ENCODE measurements around the gene GABPB1. TPM values are rescaled to one million over a fixed set of nuclear protein-coding genes. Genes with fewer than 3 reads are reported as not detected.

Gene GABPB1
- polyA plus RNA-seq, 1 of the 3 experiments (the other 2 are of a cell fraction) = 12.8 TPM

DNA sequence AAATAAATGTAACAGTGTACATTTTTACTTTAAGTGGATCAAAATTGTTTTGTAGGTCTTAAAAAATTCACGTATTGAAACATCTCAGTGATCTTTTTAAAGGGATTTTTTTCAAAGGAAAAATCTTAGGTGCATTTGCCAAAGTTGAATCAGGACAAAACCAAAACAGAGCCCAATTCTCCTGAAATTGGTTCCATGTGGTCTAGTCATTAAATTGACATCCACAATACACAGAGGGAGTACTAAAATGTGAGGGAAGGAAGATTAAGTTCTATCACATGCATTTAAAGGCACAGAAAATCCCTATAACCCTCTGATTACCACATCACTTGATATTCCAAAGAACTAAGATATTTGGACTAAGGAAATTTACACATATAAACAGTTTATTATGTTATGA is 50.2 kb downstream of the GABPB1 start:
- WGBS (ENCODE audit: low lambda C conversion rate) = 89% methylated on average over 1 of the region's 1 CpG
- Histone ChIP-seq H3K27ac (ENCODE audit: low read depth in 2 of 2, low read length in 1 of 2) (no peak overlapping the region), H2AFZ (ENCODE audit: low read depth) (no peak overlapping the region), H3K9ac (no peak overlapping the region), H3K79me2 (ENCODE audit: insufficient read depth) (peaks cover 5% of the 10 kb centered on the region; the same call in 1 of the 2 replicates), H3K9me2 (no peaks in the 10 kb centered on the region; the same call in 1 of the 2 replicates), H3K4me3 (ENCODE audit: low read depth in 2 of 2, low read length in 1 of 2) (no peak overlapping the region), H3K36me3 (replicated peaks in 1 of 2; ENCODE audit: control insufficient read depth in 1 of 2, insufficient read depth in 2 of 2, low read length in 1 of 2) (peaks cover 8 to 25% of the 10 kb centered on the region in 2 experiments), H4K20me1 (ENCODE audit: insufficient read depth) (no peaks in the 10 kb centered on the region), H3K9me3 (no peaks in the 10 kb centered on the region), H3K4me2 (no peak overlapping the region), H3F3A (replicated peaks; ENCODE audit: insufficient read depth) (no peaks in the 10 kb centered on the region), H3K27me3 (ENCODE audit: insufficient read depth) (no peaks in the 10 kb centered on the region), H3K4me1 (ENCODE audit: control insufficient read depth in 1 of 2, insufficient read depth in 2 of 2, low read depth in 1 of 2, low read length in 1 of 2) (no peaks in the 10 kb centered on the region)
- TF ChIP-seq SMC3 (IDR thresholded peaks at IDR 0.05; ENCODE audit: low read depth, low read length) = no peak
- no peak for TF ChIP-seq FOSL2 (IDR thresholded peaks at IDR 0.05; ENCODE audit: borderline replicate concordance, low read depth)
- TF ChIP-seq JUND (IDR thresholded peaks at IDR 0.05) = no peak
- TF ChIP-seq ELF1 (IDR thresholded peaks at IDR 0.05) = no peak
- no peak for TF ChIP-seq NFIC (IDR thresholded peaks at IDR 0.05; ENCODE audit: borderline replicate concordance)
- TF ChIP-seq, protein P1, sequence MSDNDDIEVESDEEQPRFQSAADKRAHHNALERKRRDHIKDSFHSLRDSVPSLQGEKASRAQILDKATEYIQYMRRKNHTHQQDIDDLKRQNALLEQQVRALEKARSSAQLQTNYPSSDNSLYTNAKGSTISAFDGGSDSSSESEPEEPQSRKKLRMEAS (IDR thresholded peaks at IDR 0.05; ENCODE audit: low read depth) = no peak
- TF ChIP-seq YY1 (IDR thresholded peaks at IDR 0.05; ENCODE audit: low read depth) = no peak
- no peak for TF ChIP-seq SIN3A (IDR thresholded peaks at IDR 0.05; ENCODE audit: borderline replicate concordance, low read depth, low read length)
- POLR2A ChIA-PET = no interaction called here
- CTCF ChIA-PET = no interaction called here
- DNase-seq = no peak

DNA sequence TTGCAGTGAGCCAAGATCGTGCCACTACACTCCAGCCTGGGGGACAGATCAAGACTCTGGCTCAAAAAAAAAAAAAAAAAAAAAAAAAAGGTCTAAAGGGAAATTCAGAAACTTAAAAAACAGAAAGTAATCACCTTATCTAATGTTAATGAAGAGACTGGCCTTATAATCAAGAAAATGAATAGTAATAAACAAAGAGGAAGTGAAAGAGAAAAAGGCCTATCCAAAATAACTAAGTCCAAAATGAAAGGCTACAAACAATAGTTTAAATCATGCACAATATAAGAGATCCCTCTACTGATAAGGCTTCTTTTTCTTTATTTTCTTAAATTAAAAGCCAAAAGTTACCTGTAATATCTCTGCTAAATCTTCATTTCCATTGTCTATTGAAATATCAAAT is 52.4 kb downstream of the GABPB1 start:
- no peak for DNase-seq
- no peak overlapping the region for H3K27ac ChIP-seq (ENCODE audit: low read depth in 2 of 2, low read length in 1 of 2)
- no peak overlapping the region for H3K4me2 ChIP-seq
- H4K20me1 ChIP-seq (ENCODE audit: insufficient read depth) = no peaks in the 10 kb centered on the region
- no peak overlapping the region for H3K4me3 ChIP-seq (ENCODE audit: low read depth in 2 of 2, low read length in 1 of 2)
- POLR2A ChIA-PET = no interaction called here
- no peak overlapping the region for H2AFZ ChIP-seq (ENCODE audit: low read depth)
- H3K9me2 ChIP-seq = no peaks in the 10 kb centered on the region
- H3K79me2 ChIP-seq (ENCODE audit: insufficient read depth) = no peaks in the 10 kb centered on the region
- 88% methylated on average over 1 of the region's 1 CpG for WGBS (ENCODE audit: low lambda C conversion rate)
- CTCF ChIA-PET = interaction anchor here (0.9 kb wide), 1 partner anchor 14 kb away, joined by 3 read pairs; no protein-coding TSS in a partner anchor
- no peaks in the 10 kb centered on the region for H3K27me3 ChIP-seq (ENCODE audit: insufficient read depth)
- H3F3A ChIP-seq (replicated peaks; ENCODE audit: insufficient read depth) = no peaks in the 10 kb centered on the region
- no peak overlapping the region for H3K9ac ChIP-seq
- H3K36me3 ChIP-seq (replicated peaks in 1 of 2; ENCODE audit: control insufficient read depth in 1 of 2, insufficient read depth in 2 of 2, low read length in 1 of 2) = peaks cover 5 to 28% of the 10 kb centered on the region in 2 experiments
- no peaks in the 10 kb centered on the region for H3K4me1 ChIP-seq (ENCODE audit: control insufficient read depth in 1 of 2, insufficient read depth in 2 of 2, low read depth in 1 of 2, low read length in 1 of 2)
- no peaks in the 10 kb centered on the region for H3K9me3 ChIP-seq
- no peak for TF ChIP-seq TEAD4 (IDR thresholded peaks at IDR 0.05; ENCODE audit: borderline replicate concordance, insufficient read depth)
- TF ChIP-seq, protein P2, sequence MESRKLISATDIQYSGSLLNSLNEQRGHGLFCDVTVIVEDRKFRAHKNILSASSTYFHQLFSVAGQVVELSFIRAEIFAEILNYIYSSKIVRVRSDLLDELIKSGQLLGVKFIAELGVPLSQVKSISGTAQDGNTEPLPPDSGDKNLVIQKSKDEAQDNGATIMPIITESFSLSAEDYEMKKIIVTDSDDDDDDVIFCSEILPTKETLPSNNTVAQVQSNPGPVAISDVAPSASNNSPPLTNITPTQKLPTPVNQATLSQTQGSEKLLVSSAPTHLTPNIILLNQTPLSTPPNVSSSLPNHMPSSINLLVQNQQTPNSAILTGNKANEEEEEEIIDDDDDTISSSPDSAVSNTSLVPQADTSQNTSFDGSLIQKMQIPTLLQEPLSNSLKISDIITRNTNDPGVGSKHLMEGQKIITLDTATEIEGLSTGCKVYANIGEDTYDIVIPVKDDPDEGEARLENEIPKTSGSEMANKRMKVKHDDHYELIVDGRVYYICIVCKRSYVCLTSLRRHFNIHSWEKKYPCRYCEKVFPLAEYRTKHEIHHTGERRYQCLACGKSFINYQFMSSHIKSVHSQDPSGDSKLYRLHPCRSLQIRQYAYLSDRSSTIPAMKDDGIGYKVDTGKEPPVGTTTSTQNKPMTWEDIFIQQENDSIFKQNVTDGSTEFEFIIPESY (IDR thresholded peaks at IDR 0.05; ENCODE audit: borderline replicate concordance, low read depth) = no peak
- TF ChIP-seq, protein P3, sequence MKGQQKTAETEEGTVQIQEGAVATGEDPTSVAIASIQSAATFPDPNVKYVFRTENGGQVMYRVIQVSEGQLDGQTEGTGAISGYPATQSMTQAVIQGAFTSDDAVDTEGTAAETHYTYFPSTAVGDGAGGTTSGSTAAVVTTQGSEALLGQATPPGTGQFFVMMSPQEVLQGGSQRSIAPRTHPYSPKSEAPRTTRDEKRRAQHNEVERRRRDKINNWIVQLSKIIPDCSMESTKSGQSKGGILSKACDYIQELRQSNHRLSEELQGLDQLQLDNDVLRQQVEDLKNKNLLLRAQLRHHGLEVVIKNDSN (IDR thresholded peaks at IDR 0.05; ENCODE audit: borderline replicate concordance, low read depth) = no peak
- no peak for TF ChIP-seq EP300 (IDR thresholded peaks at IDR 0.05; ENCODE audit: borderline replicate concordance in 1 of 2, low read depth in 1 of 2, low read length in 1 of 2)
- TF ChIP-seq, protein P4, sequence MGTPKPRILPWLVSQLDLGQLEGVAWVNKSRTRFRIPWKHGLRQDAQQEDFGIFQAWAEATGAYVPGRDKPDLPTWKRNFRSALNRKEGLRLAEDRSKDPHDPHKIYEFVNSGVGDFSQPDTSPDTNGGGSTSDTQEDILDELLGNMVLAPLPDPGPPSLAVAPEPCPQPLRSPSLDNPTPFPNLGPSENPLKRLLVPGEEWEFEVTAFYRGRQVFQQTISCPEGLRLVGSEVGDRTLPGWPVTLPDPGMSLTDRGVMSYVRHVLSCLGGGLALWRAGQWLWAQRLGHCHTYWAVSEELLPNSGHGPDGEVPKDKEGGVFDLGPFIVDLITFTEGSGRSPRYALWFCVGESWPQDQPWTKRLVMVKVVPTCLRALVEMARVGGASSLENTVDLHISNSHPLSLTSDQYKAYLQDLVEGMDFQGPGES (IDR thresholded peaks at IDR 0.05; ENCODE audit: low read depth, low read length) = no peak
- TF ChIP-seq TAF1 (IDR thresholded peaks at IDR 0.05; ENCODE audit: borderline replicate concordance, low read depth, low read length) = no peak
- TF ChIP-seq, protein P5, sequence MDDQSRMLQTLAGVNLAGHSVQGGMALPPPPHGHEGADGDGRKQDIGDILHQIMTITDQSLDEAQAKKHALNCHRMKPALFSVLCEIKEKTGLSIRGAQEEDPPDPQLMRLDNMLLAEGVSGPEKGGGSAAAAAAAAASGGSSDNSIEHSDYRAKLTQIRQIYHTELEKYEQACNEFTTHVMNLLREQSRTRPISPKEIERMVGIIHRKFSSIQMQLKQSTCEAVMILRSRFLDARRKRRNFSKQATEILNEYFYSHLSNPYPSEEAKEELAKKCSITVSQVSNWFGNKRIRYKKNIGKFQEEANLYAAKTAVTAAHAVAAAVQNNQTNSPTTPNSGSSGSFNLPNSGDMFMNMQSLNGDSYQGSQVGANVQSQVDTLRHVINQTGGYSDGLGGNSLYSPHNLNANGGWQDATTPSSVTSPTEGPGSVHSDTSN (IDR thresholded peaks at IDR 0.05) = no peak
- no peak for TF ChIP-seq CHD2 (IDR thresholded peaks at IDR 0.05; ENCODE audit: low read length, partially characterized antibody)
- TF ChIP-seq, protein P1 (IDR thresholded peaks at IDR 0.05; ENCODE audit: low read depth) = no peak
- TF ChIP-seq, protein P6, sequence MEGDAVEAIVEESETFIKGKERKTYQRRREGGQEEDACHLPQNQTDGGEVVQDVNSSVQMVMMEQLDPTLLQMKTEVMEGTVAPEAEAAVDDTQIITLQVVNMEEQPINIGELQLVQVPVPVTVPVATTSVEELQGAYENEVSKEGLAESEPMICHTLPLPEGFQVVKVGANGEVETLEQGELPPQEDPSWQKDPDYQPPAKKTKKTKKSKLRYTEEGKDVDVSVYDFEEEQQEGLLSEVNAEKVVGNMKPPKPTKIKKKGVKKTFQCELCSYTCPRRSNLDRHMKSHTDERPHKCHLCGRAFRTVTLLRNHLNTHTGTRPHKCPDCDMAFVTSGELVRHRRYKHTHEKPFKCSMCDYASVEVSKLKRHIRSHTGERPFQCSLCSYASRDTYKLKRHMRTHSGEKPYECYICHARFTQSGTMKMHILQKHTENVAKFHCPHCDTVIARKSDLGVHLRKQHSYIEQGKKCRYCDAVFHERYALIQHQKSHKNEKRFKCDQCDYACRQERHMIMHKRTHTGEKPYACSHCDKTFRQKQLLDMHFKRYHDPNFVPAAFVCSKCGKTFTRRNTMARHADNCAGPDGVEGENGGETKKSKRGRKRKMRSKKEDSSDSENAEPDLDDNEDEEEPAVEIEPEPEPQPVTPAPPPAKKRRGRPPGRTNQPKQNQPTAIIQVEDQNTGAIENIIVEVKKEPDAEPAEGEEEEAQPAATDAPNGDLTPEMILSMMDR (IDR thresholded peaks at IDR 0.05) = no peak
- no peak for TF ChIP-seq FOXJ3 (CRISPR knock-in tag; IDR thresholded peaks at IDR 0.05)
- TF ChIP-seq, protein P7, sequence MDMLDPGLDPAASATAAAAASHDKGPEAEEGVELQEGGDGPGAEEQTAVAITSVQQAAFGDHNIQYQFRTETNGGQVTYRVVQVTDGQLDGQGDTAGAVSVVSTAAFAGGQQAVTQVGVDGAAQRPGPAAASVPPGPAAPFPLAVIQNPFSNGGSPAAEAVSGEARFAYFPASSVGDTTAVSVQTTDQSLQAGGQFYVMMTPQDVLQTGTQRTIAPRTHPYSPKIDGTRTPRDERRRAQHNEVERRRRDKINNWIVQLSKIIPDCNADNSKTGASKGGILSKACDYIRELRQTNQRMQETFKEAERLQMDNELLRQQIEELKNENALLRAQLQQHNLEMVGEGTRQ (IDR thresholded peaks at IDR 0.05; ENCODE audit: borderline replicate concordance, low read depth, low read length) = no peak
- TF ChIP-seq RFX5 (IDR thresholded peaks at IDR 0.05; ENCODE audit: low read length) = no peak
